SKM-1 treated with dmso at 0.1 percent for 144 hours (cell line): ENCODE measurements around the gene SIDT2.

Experiments
- DNase-seq: peaks from one replicate; lab custom pipeline; 2025; ENCODE audit not compliant: unreplicated experiment; lab: John Stamatoyannopoulos, UW

Gene SIDT2

DNA sequence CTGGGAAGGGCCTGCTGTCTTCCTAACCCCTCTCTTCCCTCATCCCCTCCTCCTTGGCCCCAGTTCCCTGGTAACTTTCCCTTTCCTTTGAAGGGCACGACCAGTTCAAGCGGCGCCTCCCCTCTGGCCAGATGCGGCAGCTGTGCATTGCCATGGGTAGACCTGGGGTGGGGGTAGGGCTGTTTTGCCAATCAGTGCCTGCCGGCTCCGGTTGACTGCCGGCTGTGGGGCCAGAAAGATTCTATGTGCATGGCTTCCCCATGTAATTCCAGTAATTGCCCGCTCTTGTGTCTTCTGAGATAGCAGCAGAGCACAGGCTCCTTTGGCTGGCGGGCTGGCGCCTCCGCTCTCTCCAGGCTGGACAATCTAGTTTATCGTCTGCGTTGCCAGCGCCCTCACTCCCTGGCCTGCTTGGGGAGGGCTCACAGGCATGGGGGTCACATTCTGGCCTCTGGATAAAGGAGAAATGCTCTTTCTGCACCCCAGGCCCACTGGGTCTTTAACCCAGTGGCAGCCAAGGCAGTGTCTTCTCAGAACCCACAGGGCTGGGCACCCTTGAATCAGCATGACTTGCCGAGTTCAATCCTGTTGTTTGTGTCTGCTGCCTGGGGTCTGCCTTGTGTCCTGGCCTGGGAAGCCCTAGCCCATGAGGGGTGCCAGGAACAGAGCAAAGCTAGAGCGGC is 9.4 kb downstream of the SIDT2 start:
- DNase-seq: no peak

DNA sequence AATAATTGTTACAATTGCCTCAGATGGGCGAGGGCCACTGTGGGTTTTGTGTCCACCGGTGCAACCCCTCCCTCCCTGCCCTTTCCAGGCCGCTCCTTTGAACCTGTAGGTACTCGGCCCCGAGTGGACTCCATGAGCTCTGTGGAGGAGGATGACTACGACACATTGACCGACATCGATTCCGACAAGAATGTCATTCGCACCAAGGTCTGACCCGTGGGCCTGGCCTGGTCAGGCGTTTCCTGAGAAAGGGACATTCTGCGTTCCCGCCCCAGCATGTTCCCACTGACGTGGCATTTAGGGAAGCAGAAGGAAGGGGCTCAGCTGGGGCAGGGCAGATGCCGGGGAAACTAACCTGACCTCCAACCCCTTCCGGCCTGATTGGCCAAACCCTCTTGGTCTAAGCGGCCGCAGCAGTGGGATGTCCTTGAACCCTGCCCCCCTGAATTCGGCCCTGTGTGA is 10.1 kb downstream of the SIDT2 start:
- no peak for DNase-seq

DNA sequence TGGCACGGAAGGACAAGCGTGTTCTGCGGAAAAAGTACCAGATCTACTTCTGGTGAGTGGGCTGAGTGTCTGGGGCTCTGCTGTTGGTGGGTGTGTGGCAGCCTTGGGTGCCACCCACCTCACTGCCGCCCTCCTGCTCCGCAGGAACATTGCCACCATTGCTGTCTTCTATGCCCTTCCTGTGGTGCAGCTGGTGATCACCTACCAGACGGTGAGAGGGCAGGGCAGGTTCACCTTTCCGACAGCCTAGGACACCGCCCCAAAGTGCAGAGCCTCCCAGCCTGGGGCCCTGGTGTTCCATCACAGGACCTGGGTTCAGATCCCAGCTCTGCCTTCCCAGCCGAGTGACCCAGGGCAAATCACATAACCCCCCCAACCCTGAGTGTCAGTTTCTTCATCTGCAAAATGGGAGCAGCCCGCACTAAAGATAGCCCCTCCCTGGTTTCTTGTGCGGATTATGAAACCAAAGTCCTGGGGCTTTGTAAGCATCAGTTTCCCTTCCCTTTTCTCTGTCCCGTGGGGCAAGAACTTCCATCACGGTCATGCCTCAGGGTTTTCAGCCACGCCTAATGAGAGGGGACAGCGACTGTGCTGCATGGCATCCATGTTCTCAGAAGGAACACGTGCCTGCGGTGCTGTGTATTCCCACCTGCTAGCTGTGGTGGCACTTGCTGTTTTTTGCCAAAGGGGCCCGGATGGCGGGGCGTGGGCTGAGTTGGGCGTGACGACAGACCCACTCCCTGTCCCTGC is 10.8 kb downstream of the SIDT2 start:
- peak; percentile 47 for DNase-seq

DNA sequence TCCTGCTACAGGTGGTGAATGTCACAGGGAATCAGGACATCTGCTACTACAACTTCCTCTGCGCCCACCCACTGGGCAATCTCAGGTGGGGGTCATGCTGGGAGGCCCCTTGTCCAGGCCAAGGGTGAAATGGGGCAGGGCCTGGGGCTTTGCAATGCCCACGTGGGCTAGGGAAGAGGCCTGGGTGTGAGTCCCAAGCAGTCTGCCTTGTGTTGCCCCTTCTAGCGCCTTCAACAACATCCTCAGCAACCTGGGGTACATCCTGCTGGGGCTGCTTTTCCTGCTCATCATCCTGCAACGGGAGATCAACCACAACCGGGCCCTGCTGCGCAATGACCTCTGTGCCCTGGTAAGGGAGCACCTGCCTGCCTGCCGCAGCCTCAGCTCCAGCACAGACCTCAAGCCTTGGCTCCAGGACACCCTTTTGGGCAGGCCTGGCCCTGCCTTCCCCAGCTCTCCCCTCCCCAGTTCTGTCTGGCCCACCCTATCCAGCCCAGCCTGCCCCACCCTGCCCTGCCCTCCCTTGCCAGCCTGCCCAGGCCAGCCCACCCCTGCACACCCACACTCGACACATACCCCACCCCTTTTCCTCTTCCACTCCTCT is 11.5 kb downstream of the SIDT2 start:
- DNase-seq: no peak

DNA sequence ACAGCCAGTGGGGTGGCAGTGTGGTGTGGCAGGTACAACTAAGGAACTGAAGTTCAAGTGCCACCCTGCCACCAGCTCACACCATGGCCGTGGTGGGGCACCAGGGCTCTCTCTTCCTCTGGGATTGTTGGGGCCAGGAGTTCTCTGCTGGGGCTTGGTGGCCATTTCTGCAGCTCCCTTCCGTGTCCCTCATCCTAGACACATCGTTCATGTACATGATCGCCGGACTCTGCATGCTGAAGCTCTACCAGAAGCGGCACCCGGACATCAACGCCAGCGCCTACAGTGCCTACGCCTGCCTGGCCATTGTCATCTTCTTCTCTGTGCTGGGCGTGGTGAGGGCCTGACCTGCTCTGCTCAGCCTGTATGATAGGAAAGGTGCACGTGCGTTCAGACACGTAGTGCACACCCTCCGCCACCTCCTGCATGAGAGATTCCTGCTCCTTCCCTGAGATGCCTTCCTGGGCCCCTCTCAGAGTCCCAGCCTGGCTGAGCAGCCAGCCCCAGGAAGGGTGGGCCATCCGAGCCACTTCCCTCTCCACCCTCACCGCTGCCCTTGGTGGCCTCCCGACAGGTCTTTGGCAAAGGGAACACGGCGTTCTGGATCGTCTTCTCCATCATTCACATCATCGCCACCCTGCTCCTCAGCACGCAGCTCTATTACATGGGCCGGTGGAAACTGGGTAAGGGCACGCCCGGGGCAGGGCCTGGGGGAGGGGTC is 13.3 kb downstream of the SIDT2 start:
- no peak for DNase-seq

DNA sequence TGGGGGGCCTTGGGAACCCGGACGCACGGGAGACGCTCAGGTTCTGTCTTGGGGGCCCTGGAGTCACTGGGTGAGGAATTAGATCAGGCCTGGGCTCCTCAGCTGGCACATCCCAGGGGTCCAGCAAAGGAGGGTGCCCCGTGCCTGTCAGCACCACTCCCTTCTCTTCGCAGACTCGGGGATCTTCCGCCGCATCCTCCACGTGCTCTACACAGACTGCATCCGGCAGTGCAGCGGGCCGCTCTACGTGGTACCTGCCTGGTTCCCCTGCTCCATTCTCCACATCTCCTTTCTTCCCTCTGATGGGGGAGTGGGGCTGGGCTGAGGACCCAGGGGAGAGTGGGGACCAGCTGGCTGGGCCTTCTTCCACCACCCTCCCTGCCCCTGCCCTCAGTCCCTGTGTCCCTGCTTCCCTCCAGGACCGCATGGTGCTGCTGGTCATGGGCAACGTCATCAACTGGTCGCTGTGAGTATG is 13.9 kb downstream of the SIDT2 start:
- DNase-seq: no peak

DNA sequence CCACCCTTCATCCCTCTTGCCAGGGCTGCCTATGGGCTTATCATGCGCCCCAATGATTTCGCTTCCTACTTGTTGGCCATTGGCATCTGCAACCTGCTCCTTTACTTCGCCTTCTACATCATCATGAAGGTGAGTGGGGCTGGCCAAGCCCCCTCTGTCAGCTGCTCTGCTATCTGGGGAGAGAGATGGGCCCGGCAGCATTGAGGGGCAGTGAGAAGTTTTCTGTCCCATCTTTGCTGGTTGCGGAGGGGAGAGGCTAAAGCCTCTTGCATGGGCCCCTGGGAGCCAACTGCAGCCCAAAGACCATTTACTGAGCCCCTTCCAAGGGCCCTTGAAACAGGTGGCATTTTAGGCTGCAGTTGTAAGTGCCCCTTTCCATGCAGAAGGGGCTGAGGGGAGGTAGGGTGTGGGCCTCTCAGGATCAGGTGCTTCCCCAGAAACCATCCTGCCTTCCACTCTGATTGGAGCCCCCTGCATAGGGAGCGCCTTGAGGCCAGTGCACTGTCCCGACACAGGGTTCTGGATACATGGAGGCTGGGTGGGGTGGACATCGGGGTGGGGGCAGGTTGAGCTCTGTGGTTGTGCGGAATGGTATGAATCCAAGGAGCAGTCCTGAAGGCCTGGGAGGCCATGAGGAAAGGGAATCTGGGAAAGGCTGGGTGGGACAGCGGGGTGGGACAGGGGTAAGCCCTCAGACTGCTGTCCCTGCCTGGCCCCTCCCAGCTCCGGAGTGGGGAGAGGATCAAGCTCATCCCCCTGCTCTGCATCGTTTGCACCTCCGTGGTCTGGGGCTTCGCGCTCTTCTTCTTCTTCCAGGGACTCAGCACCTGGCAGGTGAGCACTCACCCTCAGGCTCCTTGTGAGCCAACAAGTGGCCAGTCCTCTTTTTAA is 14.8 kb downstream of the SIDT2 start:
- no peak for DNase-seq

DNA sequence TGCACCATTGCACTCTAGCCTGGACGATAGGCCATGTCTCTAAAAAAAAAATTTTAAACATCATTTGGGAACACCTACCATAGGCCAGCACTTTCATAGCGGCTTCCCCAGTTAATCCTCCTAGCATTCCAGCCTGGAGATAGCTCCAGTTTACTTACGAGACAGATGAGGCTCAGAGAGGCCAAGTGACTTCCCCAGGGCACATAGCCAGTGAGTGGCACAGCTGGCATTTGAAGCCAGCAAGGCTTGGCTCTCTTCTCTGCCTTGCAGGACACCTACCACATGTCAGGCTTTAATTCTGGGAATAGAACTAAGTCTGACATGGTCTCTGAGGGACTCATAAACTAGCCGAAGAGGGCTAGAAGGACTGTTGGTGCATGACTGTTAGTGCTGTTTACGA is 15.7 kb downstream of the SIDT2 start:
- no peak for DNase-seq

DNA sequence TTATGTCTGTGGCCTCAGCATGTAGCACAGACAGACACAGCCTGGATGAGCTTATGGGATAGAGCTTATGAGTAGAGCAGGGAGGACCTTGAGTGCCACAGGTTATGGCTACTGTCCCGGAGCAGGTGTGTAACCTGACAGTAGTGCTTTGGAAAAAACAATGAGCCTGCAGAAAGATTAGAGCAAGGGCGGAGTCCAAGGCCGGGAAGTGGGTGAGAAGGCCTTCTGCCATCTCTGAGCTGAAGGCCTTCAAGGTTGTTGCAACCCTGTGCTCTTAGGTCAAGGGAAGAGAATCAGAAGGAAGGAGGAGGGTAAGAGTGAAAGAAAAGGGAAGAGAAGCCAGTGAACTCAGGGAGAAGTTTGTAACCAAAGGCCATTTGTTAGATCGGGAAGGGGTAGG is 16.7 kb downstream of the SIDT2 start:
- DNase-seq: no peak

DNA sequence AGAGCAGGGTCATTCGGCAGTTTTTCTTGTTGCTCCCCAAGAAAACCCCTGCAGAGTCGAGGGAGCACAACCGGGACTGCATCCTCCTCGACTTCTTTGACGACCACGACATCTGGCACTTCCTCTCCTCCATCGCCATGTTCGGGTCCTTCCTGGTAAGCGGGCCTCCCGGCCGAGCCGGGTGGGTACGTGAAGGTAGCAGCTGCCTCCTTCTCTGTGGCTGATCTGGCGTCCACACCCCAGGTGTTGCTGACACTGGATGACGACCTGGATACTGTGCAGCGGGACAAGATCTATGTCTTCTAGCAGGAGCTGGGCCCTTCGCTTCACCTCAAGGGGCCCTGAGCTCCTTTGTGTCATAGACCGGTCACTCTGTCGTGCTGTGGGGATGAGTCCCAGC is 17.2 kb downstream of the SIDT2 start:
- DNase-seq: no peak

DNA sequence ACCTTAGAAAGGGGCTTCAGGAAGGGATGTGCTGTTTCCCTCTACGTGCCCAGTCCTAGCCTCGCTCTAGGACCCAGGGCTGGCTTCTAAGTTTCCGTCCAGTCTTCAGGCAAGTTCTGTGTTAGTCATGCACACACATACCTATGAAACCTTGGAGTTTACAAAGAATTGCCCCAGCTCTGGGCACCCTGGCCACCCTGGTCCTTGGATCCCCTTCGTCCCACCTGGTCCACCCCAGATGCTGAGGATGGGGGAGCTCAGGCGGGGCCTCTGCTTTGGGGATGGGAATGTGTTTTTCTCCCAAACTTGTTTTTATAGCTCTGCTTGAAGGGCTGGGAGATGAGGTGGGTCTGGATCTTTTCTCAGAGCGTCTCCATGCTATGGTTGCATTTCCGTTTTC is 18.5 kb downstream of the SIDT2 start:
- no peak for DNase-seq

DNA sequence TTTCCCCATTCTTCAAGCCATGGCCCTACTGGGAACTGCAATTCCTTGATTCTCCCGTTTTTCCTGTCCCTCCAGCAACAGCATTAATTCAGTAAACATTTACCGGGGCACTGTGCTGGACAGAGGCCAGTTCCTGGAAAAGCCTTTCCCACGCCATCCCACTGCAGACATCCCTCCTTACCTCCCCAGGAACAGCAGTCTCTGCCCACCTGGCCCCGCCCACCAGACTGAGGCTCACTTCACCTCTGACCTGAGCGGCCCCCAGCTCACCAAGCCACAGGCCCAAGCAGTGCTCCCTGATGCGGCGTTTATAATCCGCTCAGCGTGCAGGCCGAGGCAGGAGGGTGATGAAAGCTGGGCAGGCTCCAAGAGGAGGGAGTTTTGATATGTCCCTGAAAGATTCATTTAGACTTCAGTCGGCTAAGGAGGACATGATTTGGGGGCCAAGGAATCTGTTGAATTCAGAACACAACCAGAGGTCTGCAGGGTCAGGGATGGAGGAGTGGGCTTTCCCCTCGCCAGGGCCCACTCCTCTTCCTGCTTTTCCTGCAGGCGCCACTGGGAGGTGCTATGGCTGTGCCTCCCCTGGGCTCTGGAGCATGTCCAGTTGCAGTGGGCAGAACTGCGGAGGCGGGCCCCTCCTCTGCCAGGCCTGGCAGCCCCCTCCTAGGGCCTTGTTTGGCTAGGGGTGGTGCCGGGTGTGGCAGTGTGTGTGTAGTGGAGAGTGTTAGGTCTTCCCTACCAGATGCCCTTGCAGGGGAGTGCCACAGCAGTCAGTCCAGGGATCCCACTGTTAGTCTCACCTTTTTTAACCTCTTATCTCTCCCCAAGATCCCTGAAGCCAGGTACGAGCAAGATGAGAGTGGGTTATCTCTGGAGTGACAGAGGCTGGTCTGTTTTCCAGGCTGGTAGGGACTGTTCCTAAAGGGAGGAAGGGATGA is 19.2 kb downstream of the SIDT2 start:
- DNase-seq: no peak

DNA sequence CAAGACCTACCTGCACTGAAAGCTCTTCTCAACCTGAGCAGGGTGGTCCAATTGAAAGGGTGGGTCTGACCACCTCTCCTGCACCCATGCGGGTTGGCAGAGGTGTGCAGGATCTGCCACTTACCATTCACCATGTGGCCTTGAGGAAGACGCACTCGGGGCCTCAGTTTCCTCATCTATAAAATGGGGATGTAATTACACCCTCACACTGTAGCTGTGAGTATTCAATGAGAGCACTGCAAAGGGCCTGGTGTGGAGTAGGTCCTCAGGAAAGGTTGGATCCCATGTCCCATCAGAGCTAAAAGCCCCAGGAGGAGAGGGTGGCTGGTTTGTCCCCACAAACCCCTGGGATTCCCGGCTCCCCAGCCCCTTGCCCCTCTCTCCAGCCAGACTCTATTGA is 20.1 kb downstream of the SIDT2 start:
- DNase-seq: no peak

DNA sequence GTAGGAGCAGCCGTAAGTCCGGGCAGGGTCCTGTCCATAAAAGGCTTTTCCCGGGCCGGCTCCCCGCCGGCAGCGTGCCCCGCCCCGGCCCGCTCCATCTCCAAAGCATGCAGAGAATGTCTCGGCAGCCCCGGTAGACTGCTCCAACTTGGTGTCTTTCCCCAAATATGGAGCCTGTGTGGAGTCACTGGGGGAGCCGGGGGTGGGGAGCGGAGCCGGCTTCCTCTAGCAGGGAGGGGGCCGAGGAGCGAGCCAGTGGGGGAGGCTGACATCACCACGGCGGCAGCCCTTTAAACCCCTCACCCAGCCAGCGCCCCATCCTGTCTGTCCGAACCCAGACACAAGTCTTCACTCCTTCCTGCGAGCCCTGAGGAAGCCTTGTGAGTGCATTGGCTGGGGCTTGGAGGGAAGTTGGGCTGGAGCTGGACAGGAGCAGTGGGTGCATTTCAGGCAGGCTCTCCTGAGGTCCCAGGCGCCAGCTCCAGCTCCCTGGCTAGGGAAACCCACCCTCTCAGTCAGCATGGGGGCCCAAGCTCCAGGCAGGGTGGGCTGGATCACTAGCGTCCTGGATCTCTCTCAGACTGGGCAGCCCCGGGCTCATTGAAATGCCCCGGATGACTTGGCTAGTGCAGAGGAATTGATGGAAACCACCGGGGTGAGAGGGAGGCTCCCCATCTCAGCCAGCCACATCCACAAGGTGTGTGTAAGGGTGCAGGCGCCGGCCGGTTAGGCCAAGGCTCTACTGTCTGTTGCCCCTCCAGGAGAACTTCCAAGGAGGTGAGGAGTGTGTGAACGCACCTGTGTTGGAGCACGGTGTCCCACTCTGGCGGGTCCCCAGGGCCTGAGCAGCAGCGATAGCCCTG is 20.7 kb downstream of the SIDT2 start, which contains the start of gene TAGLN:
Gene TAGLN (plus strand): TSS at position 318 of the 863 bp plus-strand sequence. CDS start 3,644 bp downstream, outside the sequence.
- no peak for DNase-seq

DNA sequence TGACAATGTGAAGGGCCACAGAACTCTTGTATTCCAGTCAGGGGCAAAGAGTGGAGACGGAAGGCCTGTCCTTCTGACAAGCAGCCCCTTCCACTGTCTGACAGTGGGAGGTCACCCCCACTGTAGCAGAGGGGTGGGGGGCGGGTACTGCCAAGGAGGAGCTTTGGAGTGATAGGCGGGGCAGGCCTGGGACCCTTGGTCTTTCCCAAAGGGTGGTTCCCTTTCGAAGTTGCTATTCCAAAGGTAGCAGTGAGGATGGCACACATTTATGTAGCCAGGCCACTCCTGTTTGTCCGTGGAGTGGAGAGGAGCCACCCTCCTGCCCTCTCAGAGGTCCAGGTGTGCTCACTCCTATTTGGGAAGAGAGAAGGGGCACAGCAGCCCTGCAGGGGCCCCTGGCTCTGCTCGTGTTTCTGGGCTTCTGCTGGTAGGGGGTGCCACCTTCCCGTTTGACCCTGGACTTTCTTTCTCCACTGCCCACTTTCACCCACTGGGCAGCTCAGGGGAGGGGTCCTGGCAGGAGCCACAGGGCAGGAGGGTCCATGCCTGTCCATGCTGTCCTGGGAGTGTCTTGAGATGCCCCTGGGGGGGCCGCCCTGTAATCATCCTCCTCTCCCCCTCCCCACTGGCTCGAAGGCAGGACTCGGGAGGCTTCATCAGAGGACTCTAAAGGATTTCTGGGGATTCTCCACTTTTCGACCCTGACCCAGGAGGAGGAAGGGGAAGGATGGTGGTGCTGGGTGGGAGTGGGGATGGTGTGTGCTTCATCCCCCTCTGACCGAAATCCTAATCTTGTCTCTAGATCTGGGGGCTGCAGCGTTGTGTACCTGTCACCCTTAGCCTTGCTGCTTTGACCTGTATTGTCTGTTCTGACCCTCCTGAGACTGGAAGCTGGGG is 21.6 kb downstream of the SIDT2 start:
- no peak for DNase-seq

DNA sequence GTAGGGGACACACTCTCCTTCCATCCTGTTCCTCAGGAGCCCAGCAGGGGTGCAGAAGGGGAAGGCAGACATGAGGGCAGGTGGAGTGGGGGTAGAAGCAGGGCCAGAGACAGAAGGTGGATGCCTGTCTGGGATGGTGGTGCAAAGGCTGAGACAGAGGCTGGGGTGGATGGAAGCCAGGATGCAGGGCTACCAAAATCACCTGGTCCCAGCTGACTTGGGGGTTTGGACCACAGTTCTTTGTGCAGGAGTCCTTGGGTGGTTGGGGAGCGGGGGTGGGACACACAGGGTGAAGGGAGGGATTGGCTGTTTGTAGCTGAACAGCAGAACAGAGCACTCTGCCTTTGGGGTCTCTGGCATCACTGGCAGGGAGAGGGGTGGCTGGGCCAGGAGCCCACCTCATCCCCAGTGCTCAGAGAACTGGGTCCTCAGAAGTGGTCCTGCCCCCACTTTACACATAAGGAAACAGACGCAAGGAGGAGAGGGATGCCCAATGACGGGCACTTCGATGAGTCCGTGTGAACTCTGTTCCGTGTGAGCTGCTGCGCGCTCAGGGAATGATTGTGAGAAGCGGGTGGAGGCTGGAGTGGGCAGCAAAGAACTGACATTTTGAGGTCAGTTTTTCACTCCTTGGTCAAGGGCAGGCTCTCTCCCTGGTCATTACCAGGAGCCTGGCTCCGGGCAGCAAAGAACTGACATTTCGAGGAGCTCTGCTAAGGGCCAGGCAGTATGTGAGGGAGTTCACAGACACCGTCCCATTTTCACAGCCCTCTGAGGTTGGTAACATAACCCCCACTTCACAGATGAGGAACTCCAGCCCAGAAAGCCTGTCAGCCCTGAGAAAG is 22.5 kb downstream of the SIDT2 start:
- DNase-seq: no peak
